Progenitor cell of endocrine pancreas (in vitro differentiated cells): Measurements from ENCODE around the gene CRABP2. TPM values are rescaled to one million over a fixed set of nuclear protein-coding genes. Genes with fewer than 3 reads are reported as not detected.
A peak's percentile ranks its signal among the peaks of the same experiment; 100 is the strongest.

Experiments
- DNase-seq: peaks from one replicate; pipeline ENCODE4 v3.0.0; 2021; ENCODE audit warnings: low spot score; ENCODE audit not compliant: unreplicated experiment
- H3K27ac Mint-ChIP-seq: 2 replicates; pipeline ENCODE4 v1.8.0; 2021; ENCODE audit warnings: mild to moderate bottlenecking, moderate library complexity, mixed read lengths
- H3K27me3 Mint-ChIP-seq: 2 replicates; pipeline ENCODE4 v1.8.0; 2021; ENCODE audit warnings: mixed read lengths
- H3K36me3 Mint-ChIP-seq: 2 replicates; pipeline ENCODE4 v1.8.0; 2022; ENCODE audit warnings: mixed read lengths; ENCODE audit not compliant: insufficient read depth
- H3K4me1 Mint-ChIP-seq: 2 replicates; pipeline ENCODE4 v1.8.0; 2021; ENCODE audit warnings: low read depth, mixed read lengths
- H3K4me3 Mint-ChIP-seq: 2 replicates; pipeline ENCODE4 v1.8.0; 2021; ENCODE audit warnings: low read depth, mild to moderate bottlenecking, moderate library complexity, mixed read lengths
- H3K9me3 Mint-ChIP-seq: 2 replicates; pipeline ENCODE4 v1.8.0; 2021; ENCODE audit warnings: low read depth, mixed read lengths
- total RNA-seq: library from RNA; stranded (reverse); gene quantifications from 2 replicates; pipeline ENCODE4 v1.2.1, GENCODE V29; 2021
- TF ChIP-seq, protein P1 (sequence below): fragments of 200-600 bp; sonication (generic); IDR thresholded peaks from one replicate; pipeline ENCODE4 v1.5.0; 2021; ENCODE audit warnings: antibody characterized with exemption, mild to moderate bottlenecking; ENCODE audit not compliant: unreplicated experiment

CRABP2 gene
- total RNA-seq, 1 donor from 2014 or later: 70.4 TPM

DNA sequence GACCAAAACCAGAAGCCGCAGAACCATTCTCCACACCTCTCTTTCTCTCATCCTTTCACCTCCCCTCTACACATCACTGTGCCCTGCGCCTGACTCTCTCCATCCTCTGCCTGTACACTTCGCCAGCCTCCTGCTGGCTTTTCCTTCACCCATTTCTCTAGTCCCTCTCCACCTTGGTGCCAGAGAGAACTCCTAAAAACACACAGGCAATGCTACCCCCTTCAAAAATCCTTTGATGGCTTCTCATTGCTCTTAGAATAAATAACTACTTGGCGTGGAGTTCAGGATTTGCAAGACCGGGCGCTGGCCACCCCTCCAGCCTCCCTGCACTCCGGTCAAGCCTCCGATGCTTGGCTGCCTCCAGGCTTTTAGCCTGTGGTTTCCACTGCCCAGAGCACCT, 8.6 kb downstream of the CRABP2 start:
- Mint-ChIP-seq H3K27ac (peak overlapping the region; percentile 46), H3K9me3 (no peaks in the 10 kb centered on the region), H3K4me1 (peaks cover 32% of the 10 kb centered on the region), H3K27me3 (peaks cover 7% of the 10 kb centered on the region), H3K4me3 (no peak overlapping the region), H3K36me3 (peaks cover 7% of the 10 kb centered on the region)
- TF ChIP-seq, protein P1, sequence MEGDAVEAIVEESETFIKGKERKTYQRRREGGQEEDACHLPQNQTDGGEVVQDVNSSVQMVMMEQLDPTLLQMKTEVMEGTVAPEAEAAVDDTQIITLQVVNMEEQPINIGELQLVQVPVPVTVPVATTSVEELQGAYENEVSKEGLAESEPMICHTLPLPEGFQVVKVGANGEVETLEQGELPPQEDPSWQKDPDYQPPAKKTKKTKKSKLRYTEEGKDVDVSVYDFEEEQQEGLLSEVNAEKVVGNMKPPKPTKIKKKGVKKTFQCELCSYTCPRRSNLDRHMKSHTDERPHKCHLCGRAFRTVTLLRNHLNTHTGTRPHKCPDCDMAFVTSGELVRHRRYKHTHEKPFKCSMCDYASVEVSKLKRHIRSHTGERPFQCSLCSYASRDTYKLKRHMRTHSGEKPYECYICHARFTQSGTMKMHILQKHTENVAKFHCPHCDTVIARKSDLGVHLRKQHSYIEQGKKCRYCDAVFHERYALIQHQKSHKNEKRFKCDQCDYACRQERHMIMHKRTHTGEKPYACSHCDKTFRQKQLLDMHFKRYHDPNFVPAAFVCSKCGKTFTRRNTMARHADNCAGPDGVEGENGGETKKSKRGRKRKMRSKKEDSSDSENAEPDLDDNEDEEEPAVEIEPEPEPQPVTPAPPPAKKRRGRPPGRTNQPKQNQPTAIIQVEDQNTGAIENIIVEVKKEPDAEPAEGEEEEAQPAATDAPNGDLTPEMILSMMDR: no peak
- DNase-seq: no peak

DNA sequence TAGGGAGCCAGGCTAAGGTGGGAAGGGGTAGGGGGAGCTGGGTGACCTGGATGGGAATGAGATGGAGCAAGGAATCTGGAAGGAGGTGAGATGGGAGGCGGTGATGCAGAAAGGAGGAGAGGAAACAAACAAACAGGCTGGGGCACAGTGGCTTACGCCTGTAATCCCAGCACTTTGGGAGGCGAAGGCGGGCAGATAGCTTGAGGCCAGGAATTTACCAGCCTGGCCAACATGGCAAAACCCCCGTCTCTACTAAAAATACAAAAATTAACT, 10.8 kb downstream of the CRABP2 start:
- peaks cover 5% of the 10 kb centered on the region for H3K36me3 Mint-ChIP-seq
- no peak for DNase-seq
- H3K9me3 Mint-ChIP-seq: no peaks in the 10 kb centered on the region
- peaks cover 9% of the 10 kb centered on the region for H3K27me3 Mint-ChIP-seq
- no peak overlapping the region for H3K4me3 Mint-ChIP-seq
- peaks cover 37% of the 10 kb centered on the region for H3K4me1 Mint-ChIP-seq
- TF ChIP-seq, protein P1: no peak
- peak overlapping the region; percentile 67 for H3K27ac Mint-ChIP-seq

DNA sequence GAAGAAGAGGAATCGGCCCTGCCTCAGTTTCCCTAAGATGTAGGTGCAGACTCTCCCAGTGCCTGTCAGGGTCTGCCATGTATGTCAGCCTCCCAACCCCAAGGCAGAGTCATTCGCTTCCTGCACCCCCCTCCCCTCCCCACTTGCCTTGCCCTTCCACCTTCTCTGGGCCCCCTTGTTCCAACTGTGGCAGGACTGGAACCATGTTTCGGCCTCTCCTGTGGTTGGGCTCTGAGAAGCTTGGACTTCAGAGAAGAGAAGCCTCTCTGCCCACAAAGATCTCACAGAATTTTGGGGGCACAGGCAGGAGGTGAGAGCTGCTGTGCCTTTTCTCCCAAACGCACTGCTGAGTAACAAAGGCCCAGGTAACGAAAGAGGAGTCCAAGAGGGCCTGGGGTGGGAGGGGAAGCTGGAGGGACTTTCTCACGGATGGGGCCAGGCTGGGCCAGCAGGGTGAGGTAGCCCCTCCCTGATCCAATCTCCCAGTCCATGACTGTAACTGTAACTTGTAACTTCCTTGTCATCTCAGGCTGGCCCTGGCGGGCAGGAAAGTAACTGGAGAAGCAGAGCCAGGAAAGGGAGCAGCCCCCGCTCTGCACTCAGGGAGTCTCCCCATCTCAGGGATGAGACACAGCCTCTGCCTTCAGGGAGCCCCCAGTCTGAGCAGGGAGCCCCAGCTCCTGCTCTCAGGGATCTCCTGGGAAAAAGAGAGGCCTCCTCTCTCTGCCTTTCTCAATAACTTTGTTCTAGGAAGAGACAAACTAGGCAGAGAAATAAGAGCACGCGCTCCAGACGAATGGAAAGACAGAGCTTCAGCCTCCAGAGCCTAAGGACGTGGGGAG, 11.3 kb downstream of the CRABP2 start:
- Mint-ChIP-seq H3K4me1 (peaks cover 41% of the 10 kb centered on the region), H3K27ac (peak overlapping the region; percentile 86), H3K9me3 (no peaks in the 10 kb centered on the region), H3K27me3 (peaks cover 11% of the 10 kb centered on the region), H3K4me3 (no peak overlapping the region), H3K36me3 (peaks cover 4% of the 10 kb centered on the region)
- TF ChIP-seq, protein P1: no peak
- DNase-seq: no peak

DNA sequence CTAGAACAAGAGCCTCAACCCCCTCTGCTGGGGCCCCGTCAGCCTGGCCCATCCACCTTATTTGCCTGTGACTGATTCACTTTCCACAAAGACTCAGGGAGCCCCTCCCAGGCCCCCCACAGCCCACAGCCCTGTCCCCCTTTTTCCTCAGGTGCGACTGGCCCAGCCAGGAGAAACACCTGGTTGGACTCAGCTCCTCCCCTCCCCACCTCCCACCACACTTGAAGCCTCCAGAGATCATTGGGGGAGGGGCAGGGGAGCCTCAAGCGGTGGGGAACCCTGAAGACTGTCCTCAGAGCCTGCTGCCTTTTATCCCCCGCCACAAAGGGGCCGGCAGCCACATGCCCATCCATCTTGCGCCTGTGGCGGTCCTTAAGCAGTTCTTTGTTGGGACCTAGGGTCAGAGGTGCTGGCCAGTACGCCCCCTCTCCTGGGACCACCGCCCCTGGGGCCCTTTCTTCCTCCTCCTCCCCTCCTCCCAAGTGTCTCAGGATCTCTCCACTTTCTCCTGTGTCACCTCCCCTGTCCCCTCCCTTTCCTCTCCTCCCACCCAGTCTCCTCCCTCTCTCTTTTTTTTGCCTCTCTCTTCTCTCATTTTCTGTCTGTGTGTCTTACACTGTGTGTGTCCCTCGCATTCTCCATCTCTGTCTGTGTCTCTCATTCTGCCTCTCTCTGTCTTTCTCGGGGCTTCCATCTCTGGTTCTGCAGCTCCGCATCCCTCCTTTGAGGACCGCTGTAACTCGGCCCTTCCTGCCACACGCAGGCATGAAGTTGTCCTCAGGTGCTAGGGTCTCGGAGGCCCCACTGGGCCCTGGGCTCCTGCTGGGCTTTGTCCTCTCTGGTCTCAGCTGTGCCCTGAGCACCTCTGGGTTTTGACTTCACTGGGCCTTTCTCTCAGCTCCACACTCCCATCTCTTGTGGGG, 12.2 kb downstream of the CRABP2 start:
- DNase-seq: peak; percentile 81
- Mint-ChIP-seq H3K27ac (peak overlapping the region; percentile 86), H3K36me3 (no peaks in the 10 kb centered on the region), H3K9me3 (no peaks in the 10 kb centered on the region), H3K27me3 (peaks cover 11% of the 10 kb centered on the region), H3K4me3 (peak overlapping the region; percentile 47), H3K4me1 (peaks cover 43% of the 10 kb centered on the region)
- TF ChIP-seq, protein P1: no peak

DNA sequence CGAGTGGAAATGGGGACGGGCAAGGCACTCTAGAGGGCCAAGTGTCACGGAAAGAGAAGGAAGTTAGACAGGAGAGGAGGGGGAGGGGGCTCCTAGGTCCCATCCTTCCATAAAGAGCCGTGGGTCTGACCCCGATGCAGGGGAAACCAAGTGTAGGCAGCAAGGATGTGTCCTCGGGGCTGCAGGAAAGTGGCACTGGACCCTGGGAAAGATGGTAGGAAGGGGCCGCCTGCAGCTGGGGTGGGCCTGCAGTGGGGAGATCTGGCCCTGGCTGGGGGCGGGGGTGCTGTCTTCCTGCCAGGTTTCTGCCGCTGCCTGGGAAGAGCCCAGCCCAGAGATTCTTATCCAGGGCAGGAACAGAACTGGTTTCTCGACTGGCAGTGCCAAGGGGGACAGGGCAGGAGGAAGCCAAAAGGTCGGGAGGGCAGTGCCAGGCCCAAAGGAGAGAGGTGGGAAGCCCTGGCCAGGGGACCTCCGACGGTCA, 12.9 kb downstream of the CRABP2 start:
- Mint-ChIP-seq H3K27me3 (peaks cover 11% of the 10 kb centered on the region), H3K4me3 (peak overlapping the region; percentile 54), H3K4me1 (peaks cover 43% of the 10 kb centered on the region), H3K9me3 (no peaks in the 10 kb centered on the region), H3K27ac (peak overlapping the region; percentile 86), H3K36me3 (no peaks in the 10 kb centered on the region)
- no peak for DNase-seq
- TF ChIP-seq, protein P1: no peak
